Gastrocnemius medialis (tissue), 4 donors: Measurements from ENCODE around the gene RFTN1. TPM values are rescaled to one million over a fixed set of nuclear protein-coding genes. Genes with fewer than 3 reads are reported as not detected.
A peak's percentile ranks its signal among the peaks of the same experiment; 100 is the strongest.

Experiments used
- ATAC-seq, 2 donors: fragments of 150-250 bp; one replicate each; pipeline ENCODE4 v1.9.1; 2016
- DNase-seq, 2 donors: peaks; one replicate each; pipeline ENCODE4 v3.0.0-alpha.2; 2019
- H3K27ac ChIP-seq, 4 donors: fragments of 200-600 bp; sonication (generic); 1 replicate in 1 of 4; 2 replicates in 3 of 4; pipeline ENCODE4 v1.5.1; 2016 to 2018; ENCODE audit warnings: mild to moderate bottlenecking in 2 of 4, moderate library complexity in 1 of 4
- H3K27me3 ChIP-seq, 3 donors: fragments of 200-600 bp; sonication (generic) in 2 of 3; 1 replicate in 1 of 3; 2 replicates in 2 of 3; pipeline versions ENCODE4 v1.5.1 to v1.6.0; 2016 to 2019; ENCODE audit warnings: mild to moderate bottlenecking in 1 of 3, moderate library complexity in 1 of 3
- H3K36me3 ChIP-seq, 2 donors: fragments of 200-600 bp; sonication (generic) in 1 of 2; one replicate each; pipeline ENCODE4 v1.5.1; 2017 to 2018
- H3K4me1 ChIP-seq, 2 donors: fragments of 200-600 bp; sonication (generic) in 1 of 2; one replicate each; pipeline ENCODE4 v1.5.1; 2016 to 2017; ENCODE audit warnings: mild to moderate bottlenecking in 2 of 2
- H3K4me3 ChIP-seq, 4 donors: fragments of 200-600 bp; sonication (generic) in 3 of 4; 1 replicate in 1 of 4; 2 replicates in 3 of 4; pipeline ENCODE4 v1.5.1; 2016 to 2019; ENCODE audit warnings: mild to moderate bottlenecking in 2 of 4
- H3K9me3 ChIP-seq, 3 donors: fragments of 200-600 bp; sonication (generic) in 2 of 3; 1 replicate in 1 of 3; 2 replicates in 2 of 3; pipeline ENCODE4 v1.5.1; 2016 to 2019
- CTCF ChIP-seq, 5 experiments: fragments of 450-650 bp in 3 of 5; fragments of 200-600 bp in 2 of 5; sonication (generic) in 2 of 5; IDR thresholded peaks in 4 of 5; conservative IDR thresholded peaks in 1 of 5; 1 replicate in 4 of 5; 2 replicates in 1 of 5; pipeline ENCODE4 v1.5.1; 2016 to 2019; ENCODE audit warnings: antibody characterized with exemption in 5 of 5, mild to moderate bottlenecking in 3 of 5, moderate library complexity in 3 of 5
- POLR2A ChIP-seq, 2 donors: fragments of 450-650 bp; IDR thresholded peaks; one replicate each; pipeline ENCODE4 v1.6.1; 2017; ENCODE audit warnings: antibody characterized with exemption in 2 of 2, mild to moderate bottlenecking in 2 of 2, moderate library complexity in 2 of 2
- in situ Hi-C, 4 donors: fragments of 200-750 bp; cut with MboI; loops; one replicate each; pipeline versions ENCODE4 v1.15.0 to v1.8.0; 2017; ENCODE audit warnings: low sequenced_read_pairs in 4 of 4
- intact Hi-C: fragments of 100-400 bp; cut with DNase I; formaldehyde crosslinking; loops from one replicate; pipeline ENCODE4 v1.15.1; 2023; ENCODE audit warnings: low total_unique reads
- total RNA-seq, 4 donors: library from RNA; depleted of rRNA; stranded (reverse); fragments of >200 nt; gene quantifications; one replicate each; pipeline versions ENCODE4 v1.1.0 to v1.2.3, GENCODE V29; 2016

Gene RFTN1
- total RNA-seq, 4 donors from 2014 or later: 10.7 to 22.8 (median 11.7) TPM

GRCh38 chr3:16417945-16418739 lies 95.4 kb downstream of the RFTN1 start:
- in situ Hi-C loops: no loop called here
- Histone ChIP-seq H3K4me1 (peaks cover 4 to 23% of the 10 kb centered on the region in 2 donors), H3K4me3 (no peak overlapping the region), H3K27me3 (no peaks in the 10 kb centered on the region), H3K9me3 (no peaks in the 10 kb centered on the region), H3K36me3 (no peaks in the 10 kb centered on the region), H3K27ac (peak overlapping the region; percentile 13 to 53 (median 33))
- ATAC-seq: no peak
- TF ChIP-seq POLR2A (IDR thresholded peaks at IDR 0.05): no peak
- TF ChIP-seq CTCF (IDR thresholded peaks at IDR 0.05 in 4 of 5, conservative IDR thresholded peaks at IDR 0.05 in 1 of 5): no peak
- intact Hi-C loops: no loop called here
- no peak for DNase-seq

GRCh38 chr3:16415911-16416476 lies 97.5 kb downstream of the RFTN1 start:
- H3K4me3 ChIP-seq: no peak overlapping the region
- H3K27ac ChIP-seq: no peak overlapping the region
- no peak for TF ChIP-seq POLR2A (IDR thresholded peaks at IDR 0.05)
- intact Hi-C loops (no loop called here), in situ Hi-C loops (no loop called here)
- no peak for ATAC-seq
- H3K9me3 ChIP-seq: no peaks in the 10 kb centered on the region
- DNase-seq: no peak
- no peaks in the 10 kb centered on the region for H3K27me3 ChIP-seq
- H3K36me3 ChIP-seq: no peaks in the 10 kb centered on the region
- peaks cover 8 to 31% of the 10 kb centered on the region in 2 donors for H3K4me1 ChIP-seq

- H3K4me1 ChIP-seq: peaks cover 8 to 30% of the 10 kb centered on the region in 2 donors
- no peak overlapping the region for H3K27ac ChIP-seq
- H3K9me3 ChIP-seq: no peaks in the 10 kb centered on the region
- in situ Hi-C loops (no loop called here), intact Hi-C loops (no loop called here)
- no peaks in the 10 kb centered on the region for H3K27me3 ChIP-seq
- no peak for DNase-seq
- H3K36me3 ChIP-seq: no peaks in the 10 kb centered on the region
- H3K4me3 ChIP-seq: no peak overlapping the region
- no peak for ATAC-seq
- TF ChIP-seq POLR2A (IDR thresholded peaks at IDR 0.05) (no peak), CTCF (IDR thresholded peaks at IDR 0.05 in 4 of 5, conservative IDR thresholded peaks at IDR 0.05 in 1 of 5) (no peak)
These were observed 100.2 kb downstream of the RFTN1 start for GRCh38 chr3:16413321-16413720.

GRCh38 chr3:16412192-16412800 lies 101.2 kb downstream of the RFTN1 start:
- Histone ChIP-seq H3K27me3 (no peaks in the 10 kb centered on the region), H3K27ac (no peak overlapping the region), H3K9me3 (no peaks in the 10 kb centered on the region), H3K4me1 (peaks cover 8 to 20% of the 10 kb centered on the region in 2 donors), H3K36me3 (no peaks in the 10 kb centered on the region), H3K4me3 (no peak overlapping the region)
- DNase-seq (no peak), ATAC-seq (no peak)
- intact Hi-C loops: no loop called here
- in situ Hi-C loops: no loop called here
- no peak for TF ChIP-seq POLR2A (IDR thresholded peaks at IDR 0.05)
- no peak for TF ChIP-seq CTCF (IDR thresholded peaks at IDR 0.05 in 4 of 5, conservative IDR thresholded peaks at IDR 0.05 in 1 of 5)

GRCh38 chr3:16411441-16411840 lies 102.1 kb downstream of the RFTN1 start:
- no peak overlapping the region for H3K27ac ChIP-seq
- in situ Hi-C loops: no loop called here
- ATAC-seq (no peak), DNase-seq (no peak)
- H3K36me3 ChIP-seq: no peaks in the 10 kb centered on the region
- H3K4me3 ChIP-seq: no peak overlapping the region
- H3K9me3 ChIP-seq: no peaks in the 10 kb centered on the region
- intact Hi-C loops: no loop called here
- H3K27me3 ChIP-seq: no peaks in the 10 kb centered on the region
- TF ChIP-seq POLR2A (IDR thresholded peaks at IDR 0.05) (no peak), CTCF (IDR thresholded peaks at IDR 0.05 in 4 of 5, conservative IDR thresholded peaks at IDR 0.05 in 1 of 5) (no peak)
- peaks cover 8 to 18% of the 10 kb centered on the region in 2 donors for H3K4me1 ChIP-seq
